ENCODE measurements around the gene ADGRA1.

The ADGRA1 gene

GRCh38 chr10:133094286-133094685, 6.6 kb downstream of the ADGRA1 start:
- H3K4ac ChIP-seq (ENCODE audit: low read depth, low read length) = no peak overlapping the region
- H2BK120ac ChIP-seq (ENCODE audit: insufficient read depth, low read length, poor library complexity) = no peak overlapping the region
- H4K8ac ChIP-seq (ENCODE audit: low read depth, low read length) = no peak overlapping the region
- no peak overlapping the region for H4K12ac ChIP-seq (ENCODE audit: low read depth, low read length)
- no peak overlapping the region for H3K18ac ChIP-seq (ENCODE audit: low read length)
- H3K9ac ChIP-seq (ENCODE audit: low read length) = no peak overlapping the region
- no peak overlapping the region for H3K27ac ChIP-seq (ENCODE audit: low read depth, low read length)
- no peaks in the 10 kb centered on the region for H3K9me3 ChIP-seq (ENCODE audit: insufficient read depth, low read depth, low read length)
- no peak overlapping the region for H2BK12ac ChIP-seq (ENCODE audit: low read length)
- H2AK5ac ChIP-seq (ENCODE audit: low read length) = no peak overlapping the region
- H3K23ac ChIP-seq (ENCODE audit: low read length) = no peak overlapping the region
- H3K4me3 ChIP-seq (ENCODE audit: low read depth, low read length) = no peak overlapping the region
- no peaks in the 10 kb centered on the region for H3K79me2 ChIP-seq (ENCODE audit: control insufficient read depth, insufficient read depth, low read length, poor library complexity)
- no peak overlapping the region for H2AFZ ChIP-seq (ENCODE audit: insufficient read depth, low read length, poor library complexity)
- no peak overlapping the region for H2BK5ac ChIP-seq (ENCODE audit: low read depth, low read length, poor library complexity)
- H3K36me3 ChIP-seq (ENCODE audit: control insufficient read depth in 1 of 2, insufficient read depth in 2 of 2, low read length in 2 of 2) = no peaks in the 10 kb centered on the region
- H3K4me2 ChIP-seq (ENCODE audit: low read length) = no peak overlapping the region
- H4K91ac ChIP-seq (ENCODE audit: low read depth, low read length) = no peak overlapping the region
- DNase-seq = no peak
- H3K79me1 ChIP-seq (ENCODE audit: low read length) = no peaks in the 10 kb centered on the region
- H3K27me3 ChIP-seq (ENCODE audit: insufficient read depth, low read length) = peaks cover 10% of the 10 kb centered on the region
- H3K14ac ChIP-seq (ENCODE audit: low read length) = no peak overlapping the region
- no CpG with 5 or more reads among the region's 22 CpGs for WGBS (ENCODE audit: extremely low coverage, insufficient coverage, insufficient read length)
- H3K4me1 ChIP-seq (ENCODE audit: control insufficient read depth in 1 of 2, insufficient read depth in 2 of 2, low read length in 2 of 2) = no peaks in the 10 kb centered on the region

- Histone ChIP-seq H4K12ac (ENCODE audit: low read depth, low read length) (no peak overlapping the region), H2AFZ (ENCODE audit: insufficient read depth, low read length, poor library complexity) (no peak overlapping the region), H3K4me2 (ENCODE audit: low read length) (no peak overlapping the region), H3K79me1 (ENCODE audit: low read length) (no peaks in the 10 kb centered on the region), H3K18ac (ENCODE audit: low read length) (no peak overlapping the region), H3K4ac (ENCODE audit: low read depth, low read length) (no peak overlapping the region), H3K4me3 (ENCODE audit: low read depth, low read length) (no peak overlapping the region), H2BK120ac (ENCODE audit: insufficient read depth, low read length, poor library complexity) (no peak overlapping the region), H4K8ac (ENCODE audit: low read depth, low read length) (no peak overlapping the region), H3K23ac (ENCODE audit: low read length) (no peak overlapping the region), H3K36me3 (ENCODE audit: control insufficient read depth in 1 of 2, insufficient read depth in 2 of 2, low read length in 2 of 2) (no peaks in the 10 kb centered on the region), H3K79me2 (ENCODE audit: control insufficient read depth, insufficient read depth, low read length, poor library complexity) (no peaks in the 10 kb centered on the region), H4K91ac (ENCODE audit: low read depth, low read length) (no peak overlapping the region), H3K9ac (ENCODE audit: low read length) (no peak overlapping the region), H2BK5ac (ENCODE audit: low read depth, low read length, poor library complexity) (no peak overlapping the region), H3K4me1 (ENCODE audit: control insufficient read depth in 1 of 2, insufficient read depth in 2 of 2, low read length in 2 of 2) (no peaks in the 10 kb centered on the region), H2AK5ac (ENCODE audit: low read length) (no peak overlapping the region), H2BK12ac (ENCODE audit: low read length) (no peak overlapping the region), H3K27ac (ENCODE audit: low read depth, low read length) (no peak overlapping the region), H3K9me3 (ENCODE audit: insufficient read depth, low read depth, low read length) (no peaks in the 10 kb centered on the region), H3K27me3 (ENCODE audit: insufficient read depth, low read length) (peaks cover 5% of the 10 kb centered on the region), H3K14ac (ENCODE audit: low read length) (no peak overlapping the region)
- DNase-seq = no peak
- no CpG with 5 or more reads among the region's 17 CpGs for WGBS (ENCODE audit: extremely low coverage, insufficient coverage, insufficient read length)
These were observed 7.1 kb downstream of the ADGRA1 start for GRCh38 chr10:133094866-133095265.

DNA sequence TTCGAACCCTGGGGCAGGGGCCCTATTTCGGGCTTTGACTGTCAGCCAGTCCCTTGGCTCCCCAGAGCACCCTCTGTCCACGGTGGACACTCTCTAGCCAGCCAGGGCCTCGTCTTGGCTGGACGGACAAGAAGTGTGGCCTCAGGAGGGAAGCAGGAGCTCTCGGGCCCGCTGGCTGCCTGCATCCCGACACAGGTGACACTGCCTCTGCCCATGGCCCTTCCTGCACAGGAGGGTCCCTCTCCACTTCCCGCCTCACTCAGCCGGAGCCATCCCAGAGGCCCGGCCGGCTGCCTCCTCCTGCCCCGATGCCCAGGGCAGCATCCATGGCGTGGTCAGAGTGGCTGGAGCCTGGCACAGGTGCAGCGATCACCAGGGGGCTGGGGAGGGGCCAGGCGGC, 7.9 kb downstream of the ADGRA1 start:
- Histone ChIP-seq H3K9ac (ENCODE audit: low read length) (no peak overlapping the region), H3K36me3 (ENCODE audit: control insufficient read depth in 1 of 2, insufficient read depth in 2 of 2, low read length in 2 of 2) (no peaks in the 10 kb centered on the region), H3K9me3 (ENCODE audit: insufficient read depth, low read depth, low read length) (no peaks in the 10 kb centered on the region), H3K4me1 (ENCODE audit: control insufficient read depth in 1 of 2, insufficient read depth in 2 of 2, low read length in 2 of 2) (peaks cover under 1 to 1% of the 10 kb centered on the region in 2 experiments), H4K8ac (ENCODE audit: low read depth, low read length) (no peak overlapping the region), H2BK12ac (ENCODE audit: low read length) (no peak overlapping the region), H4K91ac (ENCODE audit: low read depth, low read length) (no peak overlapping the region), H3K27ac (ENCODE audit: low read depth, low read length) (no peak overlapping the region), H2AK5ac (ENCODE audit: low read length) (no peak overlapping the region), H2AFZ (ENCODE audit: insufficient read depth, low read length, poor library complexity) (no peak overlapping the region), H3K4me2 (ENCODE audit: low read length) (no peak overlapping the region), H3K27me3 (ENCODE audit: insufficient read depth, low read length) (peaks cover under 1% of the 10 kb centered on the region), H3K18ac (ENCODE audit: low read length) (no peak overlapping the region), H3K23ac (ENCODE audit: low read length) (no peak overlapping the region), H3K4ac (ENCODE audit: low read depth, low read length) (no peak overlapping the region), H4K12ac (ENCODE audit: low read depth, low read length) (no peak overlapping the region), H2BK120ac (ENCODE audit: insufficient read depth, low read length, poor library complexity) (no peak overlapping the region), H3K14ac (ENCODE audit: low read length) (no peak overlapping the region), H3K4me3 (ENCODE audit: low read depth, low read length) (no peak overlapping the region), H3K79me2 (ENCODE audit: control insufficient read depth, insufficient read depth, low read length, poor library complexity) (no peaks in the 10 kb centered on the region), H3K79me1 (ENCODE audit: low read length) (no peaks in the 10 kb centered on the region), H2BK5ac (ENCODE audit: low read depth, low read length, poor library complexity) (no peak overlapping the region)
- DNase-seq = no peak
- no CpG with 5 or more reads among the region's 16 CpGs for WGBS (ENCODE audit: extremely low coverage, insufficient coverage, insufficient read length)

GRCh38 chr10:133096616-133097269, 9.0 kb downstream of the ADGRA1 start:
- WGBS (ENCODE audit: extremely low coverage, insufficient coverage, insufficient read length) = no CpG with 5 or more reads among the region's 28 CpGs
- H2AFZ ChIP-seq (ENCODE audit: insufficient read depth, low read length, poor library complexity) = no peak overlapping the region

More at GRCh38 chr10:133096616-133097269, 9.0 kb downstream of the ADGRA1 start:
- Histone ChIP-seq H3K18ac (ENCODE audit: low read length) (no peak overlapping the region), H4K8ac (ENCODE audit: low read depth, low read length) (no peak overlapping the region), H3K27ac (ENCODE audit: low read depth, low read length) (no peak overlapping the region), H3K14ac (ENCODE audit: low read length) (no peak overlapping the region), H3K4me3 (ENCODE audit: low read depth, low read length) (no peak overlapping the region), H3K23ac (ENCODE audit: low read length) (no peak overlapping the region), H3K4ac (ENCODE audit: low read depth, low read length) (no peak overlapping the region), H2BK5ac (ENCODE audit: low read depth, low read length, poor library complexity) (no peak overlapping the region), H3K9ac (ENCODE audit: low read length) (no peak overlapping the region), H3K27me3 (ENCODE audit: insufficient read depth, low read length) (no peaks in the 10 kb centered on the region), H3K79me1 (ENCODE audit: low read length) (no peaks in the 10 kb centered on the region), H4K12ac (ENCODE audit: low read depth, low read length) (no peak overlapping the region), H3K9me3 (ENCODE audit: insufficient read depth, low read depth, low read length) (no peaks in the 10 kb centered on the region), H3K4me1 (ENCODE audit: control insufficient read depth in 1 of 2, insufficient read depth in 2 of 2, low read length in 2 of 2) (peaks cover 3% of the 10 kb centered on the region in 2 experiments), H2BK12ac (ENCODE audit: low read length) (no peak overlapping the region), H2BK120ac (ENCODE audit: insufficient read depth, low read length, poor library complexity) (no peak overlapping the region), H3K79me2 (ENCODE audit: control insufficient read depth, insufficient read depth, low read length, poor library complexity) (no peaks in the 10 kb centered on the region), H2AK5ac (ENCODE audit: low read length) (no peak overlapping the region), H3K4me2 (ENCODE audit: low read length) (no peak overlapping the region), H4K91ac (ENCODE audit: low read depth, low read length) (no peak overlapping the region), H3K36me3 (ENCODE audit: control insufficient read depth in 1 of 2, insufficient read depth in 2 of 2, low read length in 2 of 2) (no peaks in the 10 kb centered on the region)
- DNase-seq = no peak

All from trophoblast cell (in vitro differentiated cells and primary cell).